Transverse colon (tissue), 3 donors: Measurements from ENCODE around the gene NCS1.

ENCODE experiments used
- POLR2A ChIP-seq: fragments of 450-650 bp; IDR thresholded peaks from one replicate; pipeline ENCODE4 v1.6.1; 2016; ENCODE audit warnings: antibody characterized with exemption, mild to moderate bottlenecking, moderate library complexity
- TF ChIP-seq, protein P1 (sequence below), 5 experiments: fragments of 200-600 bp in 3 of 5; fragments of 450-650 bp in 2 of 5; sonication (generic) in 3 of 5; IDR thresholded peaks; 1 replicate in 2 of 5; 2 replicates in 3 of 5; pipeline ENCODE4 v1.5.1; 2016 to 2017; ENCODE audit warnings: antibody characterized with exemption in 5 of 5, inconsistent platforms in 3 of 5, mild to moderate bottlenecking in 2 of 5, moderate library complexity in 1 of 5

DNA sequence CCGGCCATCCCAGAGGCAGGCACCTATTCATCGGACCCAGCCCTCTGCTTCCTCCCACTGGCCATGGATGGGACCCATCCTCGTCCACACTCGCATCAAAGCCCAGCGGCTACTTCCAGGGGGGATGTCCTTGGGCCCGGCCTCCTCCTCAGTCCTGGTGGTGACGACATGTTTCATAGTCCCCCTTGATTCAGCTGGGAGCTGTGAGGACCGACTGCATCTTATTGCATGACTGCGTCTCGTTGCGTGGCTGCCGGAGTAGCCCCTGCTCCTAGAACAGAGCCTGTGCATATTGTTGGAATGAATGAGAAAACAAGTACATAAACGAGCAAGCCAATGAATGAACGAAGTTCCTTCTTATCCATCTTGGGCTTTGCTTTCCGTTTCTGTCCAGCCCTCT is 12.8 kb downstream of the NCS1 start:
- TF ChIP-seq, protein P1, sequence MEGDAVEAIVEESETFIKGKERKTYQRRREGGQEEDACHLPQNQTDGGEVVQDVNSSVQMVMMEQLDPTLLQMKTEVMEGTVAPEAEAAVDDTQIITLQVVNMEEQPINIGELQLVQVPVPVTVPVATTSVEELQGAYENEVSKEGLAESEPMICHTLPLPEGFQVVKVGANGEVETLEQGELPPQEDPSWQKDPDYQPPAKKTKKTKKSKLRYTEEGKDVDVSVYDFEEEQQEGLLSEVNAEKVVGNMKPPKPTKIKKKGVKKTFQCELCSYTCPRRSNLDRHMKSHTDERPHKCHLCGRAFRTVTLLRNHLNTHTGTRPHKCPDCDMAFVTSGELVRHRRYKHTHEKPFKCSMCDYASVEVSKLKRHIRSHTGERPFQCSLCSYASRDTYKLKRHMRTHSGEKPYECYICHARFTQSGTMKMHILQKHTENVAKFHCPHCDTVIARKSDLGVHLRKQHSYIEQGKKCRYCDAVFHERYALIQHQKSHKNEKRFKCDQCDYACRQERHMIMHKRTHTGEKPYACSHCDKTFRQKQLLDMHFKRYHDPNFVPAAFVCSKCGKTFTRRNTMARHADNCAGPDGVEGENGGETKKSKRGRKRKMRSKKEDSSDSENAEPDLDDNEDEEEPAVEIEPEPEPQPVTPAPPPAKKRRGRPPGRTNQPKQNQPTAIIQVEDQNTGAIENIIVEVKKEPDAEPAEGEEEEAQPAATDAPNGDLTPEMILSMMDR (IDR thresholded peaks at IDR 0.05): no peak
- TF ChIP-seq POLR2A: no peak
